HCT116 (cell line): Measurements from ENCODE around the gene S100PBP. TPM values are rescaled to one million over a fixed set of nuclear protein-coding genes. Genes with fewer than 3 reads are reported as not detected.

ENCODE experiments used
- ATAC-seq: fragments of 200-7000 bp; cut with Tn5 transposase; 2 replicates; pipeline ENCODE4 v1.9.1; 2020; ENCODE audit warnings: mild to moderate bottlenecking, moderate library complexity
- BruUV-seq: library from RNA; stranded (reverse); fragments of 400-500 nt; replicated peaks from 2 replicates; lab custom pipeline; 2021; lab: Mats Ljungman, UMichigan
- CTCF ChIA-PET: fragments of 300-600 bp; sonication (Branson Sonifier 250); formaldehyde crosslinking; loops from one replicate; lab custom pipeline; 2021; ENCODE audit warnings: antibody characterized with exemption; lab: Charles Lee
- POLR2A ChIA-PET: fragments of 300-600, 350-600 bp; sonication (Branson Sonifier 250); formaldehyde crosslinking; loops from one replicate; lab custom pipeline; 2021; ENCODE audit warnings: antibody characterized with exemption; lab: Charles Lee
- RAD21 ChIA-PET, 2 experiments: fragments of 300-600 bp; sonication (Branson Sonifier 250); formaldehyde crosslinking; loops; one replicate each; lab custom pipeline; 2023; ENCODE audit warnings: low total read pairs in 2 of 2; ENCODE audit not compliant: uncharacterized antibody in 2 of 2, unreplicated experiment in 2 of 2, low non-redundant PET in 1 of 2; lab: Charles Lee
- DNase-seq: peaks from one replicate; pipeline ENCODE4 v3.0.0-alpha.2; 2010; ENCODE audit warnings: low read depth, low spot score
- H2AFZ ChIP-seq: fragments of 200-600 bp; shearing (Covaris generic), sonication (generic); 2 replicates; pipeline ENCODE4 v1.6.1; 2017; ENCODE audit warnings: low read depth, mixed run types, mixed read lengths, antibody characterized with exemption, low read length; ENCODE audit not compliant: poor library complexity, severe bottlenecking
- H3K27ac ChIP-seq: 2 replicates; pipeline ENCODE4 v1.5.1; 2012; ENCODE audit warnings: low read depth, low read length
- H3K27me3 ChIP-seq: fragments of 200-600 bp; sonication (generic); 2 replicates; pipeline ENCODE4 v1.6.1; 2016; ENCODE audit warnings: mixed run types, low read length, mixed read lengths; ENCODE audit not compliant: insufficient read depth
- H3K36me3 ChIP-seq, 2 experiments: fragments of 200-500 bp in 1 of 2; fragments of 200-600 bp in 1 of 2; sonication (Bioruptor generic) in 1 of 2; sonication (generic) in 1 of 2; 2 replicates each; pipeline versions ENCODE4 v1.5.1 to v1.6.1; 2014 to 2016; ENCODE audit warnings: low read length in 2 of 2, inconsistent platforms in 1 of 2, mixed read lengths in 1 of 2, mixed run types in 1 of 2; ENCODE audit not compliant: insufficient read depth in 2 of 2, control insufficient read depth in 1 of 2
- H3K4me1 ChIP-seq, 2 experiments: fragments of 200-600 bp in 1 of 2; sonication (generic) in 1 of 2; 2 replicates each; pipeline versions ENCODE4 v1.5.1 to v1.6.1; 2012 to 2017; ENCODE audit warnings: low read length in 2 of 2, inconsistent platforms in 1 of 2, mild to moderate bottlenecking in 1 of 2, mixed read lengths in 1 of 2, mixed run types in 1 of 2, moderate library complexity in 1 of 2; ENCODE audit not compliant: insufficient read depth in 2 of 2, control insufficient read depth in 1 of 2
- H3K4me2 ChIP-seq: fragments of 200-600 bp; sonication (generic); 2 replicates; pipeline ENCODE4 v1.6.1; 2017; ENCODE audit warnings: mixed run types, low read length, mixed read lengths
- H3K4me3 ChIP-seq, 2 experiments: fragments of 200-600 bp in 1 of 2; sonication (generic) in 1 of 2; replicated peaks in 1 of 2; 2 replicates each; pipeline ENCODE4 v1.5.1; 2011 to 2016; ENCODE audit warnings: low read length in 2 of 2, control low read depth in 1 of 2, low read depth in 1 of 2, mild to moderate bottlenecking in 1 of 2, mixed read lengths in 1 of 2, mixed run types in 1 of 2
- H3K79me2 ChIP-seq: fragments of 200-600 bp; sonication (generic); 2 replicates; pipeline ENCODE4 v1.6.1; 2017; ENCODE audit warnings: mild to moderate bottlenecking, mixed run types, low read length, moderate library complexity, mixed read lengths; ENCODE audit not compliant: insufficient read depth
- H3K9ac ChIP-seq: fragments of 200-600 bp; sonication (generic); 2 replicates; pipeline ENCODE4 v1.6.1; 2016; ENCODE audit warnings: low read length, mixed read lengths
- H3K9me2 ChIP-seq: fragments of 200-600 bp; sonication (generic), shearing (Covaris generic); 2 replicates; pipeline ENCODE4 v1.6.1; 2017; ENCODE audit warnings: mixed run types, mild to moderate bottlenecking, moderate library complexity; ENCODE audit not compliant: insufficient read depth
- H3K9me3 ChIP-seq, 2 experiments: fragments of 200-500 bp in 1 of 2; fragments of 200-600 bp in 1 of 2; sonication (Bioruptor generic) in 1 of 2; sonication (generic) in 1 of 2; 2 replicates each; pipeline ENCODE4 v1.6.1; 2014 to 2017; ENCODE audit warnings: low read length in 2 of 2, mixed read lengths in 2 of 2, inconsistent platforms in 1 of 2, low read depth in 1 of 2, mild to moderate bottlenecking in 1 of 2, mixed run types in 1 of 2, moderate library complexity in 1 of 2; ENCODE audit not compliant: control insufficient read depth in 1 of 2, insufficient read depth in 1 of 2
- H4K20me1 ChIP-seq: fragments of 200-600 bp; sonication (generic), shearing (Covaris generic); 2 replicates; pipeline ENCODE4 v1.6.1; 2017; ENCODE audit warnings: mixed run types, mild to moderate bottlenecking, moderate library complexity; ENCODE audit not compliant: insufficient read depth
- ATF3 ChIP-seq: IDR thresholded peaks from 2 replicates; pipeline ENCODE4 v1.6.1; 2012
- CEBPB ChIP-seq: IDR thresholded peaks from 2 replicates; pipeline ENCODE4 v1.6.1; 2012; ENCODE audit warnings: low read depth
- EGR1 ChIP-seq: IDR thresholded peaks from 2 replicates; pipeline ENCODE4 v1.6.1; 2012; ENCODE audit warnings: low read depth
- ELF1 ChIP-seq: IDR thresholded peaks from 2 replicates; pipeline ENCODE4 v1.6.1; 2012; ENCODE audit warnings: low read depth, borderline replicate concordance
- EZH2phosphoT487 ChIP-seq: fragments of 200-600 bp; IDR thresholded peaks from 2 replicates; pipeline ENCODE4 v1.6.1; 2018; ENCODE audit warnings: antibody characterized with exemption, borderline replicate concordance
- FOSL1 ChIP-seq: IDR thresholded peaks from 2 replicates; pipeline ENCODE4 v1.6.1; 2012; ENCODE audit warnings: low read depth
- JUND ChIP-seq: IDR thresholded peaks from 2 replicates; pipeline ENCODE4 v1.6.1; 2012
- POLR2AphosphoS5 ChIP-seq: IDR thresholded peaks from 2 replicates; pipeline ENCODE4 v1.6.1; 2011; ENCODE audit warnings: mild to moderate bottlenecking, low read depth, low read length, moderate library complexity
- SIN3A ChIP-seq: IDR thresholded peaks from 2 replicates; pipeline ENCODE4 v1.6.1; 2012; ENCODE audit warnings: low read depth
- SP1 ChIP-seq: IDR thresholded peaks from 2 replicates; pipeline ENCODE4 v1.6.1; 2012; ENCODE audit warnings: low read depth
- SRF ChIP-seq: IDR thresholded peaks from 2 replicates; pipeline ENCODE4 v1.6.1; 2012; ENCODE audit warnings: low read depth
- intact Hi-C: fragments of 100-400 bp; cut with micrococcal nuclease; formaldehyde crosslinking; loops from 2 replicates; pipeline ENCODE4 v1.10.0; 2022
- total RNA-seq: library from RNA; stranded (reverse); gene quantifications from one replicate; pipeline ENCODE4 v1.2.1, GENCODE V29; 2021; ENCODE audit not compliant: unreplicated experiment
- TF ChIP-seq, protein P1 (sequence below): IDR thresholded peaks from 2 replicates; pipeline ENCODE4 v1.6.1; 2012; ENCODE audit warnings: low read depth
- TF ChIP-seq, protein P2 (sequence below), 3 experiments: fragments of 200-600 bp in 1 of 3; sonication (generic) in 1 of 3; IDR thresholded peaks in 2 of 3; conservative IDR thresholded peaks in 1 of 3; 2 replicates each; pipeline ENCODE4 v1.5.1; 2012 to 2017; ENCODE audit warnings: low read depth in 2 of 3, low read length in 2 of 3, antibody characterized with exemption in 1 of 3, borderline replicate concordance in 1 of 3, control low read depth in 1 of 3, mild to moderate bottlenecking in 1 of 3, mixed read lengths in 1 of 3, mixed run types in 1 of 3, moderate library complexity in 1 of 3; ENCODE audit not compliant: insufficient read depth in 1 of 3

The S100PBP gene
- total RNA-seq, 1 experiment from 2014 or later = 38.2 TPM

DNA sequence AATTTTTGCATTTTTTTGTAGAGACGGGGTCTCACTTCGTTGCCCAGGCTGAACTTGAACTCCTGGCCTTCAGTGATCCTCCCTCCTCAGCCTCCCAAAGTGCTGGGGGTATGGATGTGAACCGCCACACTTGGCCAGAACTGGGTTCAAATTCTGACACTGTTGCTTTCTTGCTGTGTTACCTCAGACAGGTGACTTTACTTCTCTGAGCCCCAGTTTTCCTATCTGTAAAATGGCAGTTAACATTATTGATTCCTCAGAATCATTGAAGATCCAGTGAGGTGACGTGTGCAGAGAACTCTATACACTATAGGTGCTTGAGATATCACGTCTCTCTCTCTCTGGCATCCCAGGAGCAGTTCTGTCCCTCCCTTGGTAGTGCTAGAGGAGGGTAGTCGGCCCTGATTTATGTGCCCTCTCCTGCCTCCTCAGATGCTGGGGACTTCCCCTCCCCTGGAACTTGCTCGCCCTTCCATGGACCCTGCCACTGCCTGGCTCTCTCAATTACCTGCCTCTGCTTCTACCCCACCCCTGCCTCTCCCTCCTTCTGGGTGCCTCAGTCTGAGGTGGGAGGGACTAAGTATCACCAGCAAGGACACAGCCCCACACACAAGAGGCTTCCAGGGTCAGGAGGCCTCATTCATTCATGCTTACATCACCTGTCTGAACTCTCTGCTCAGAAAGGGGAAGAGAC is 66.0 kb downstream of the S100PBP start:
- ATAC-seq = no peak
- no peak overlapping the region for H3K27ac ChIP-seq
- TF ChIP-seq, protein P1, sequence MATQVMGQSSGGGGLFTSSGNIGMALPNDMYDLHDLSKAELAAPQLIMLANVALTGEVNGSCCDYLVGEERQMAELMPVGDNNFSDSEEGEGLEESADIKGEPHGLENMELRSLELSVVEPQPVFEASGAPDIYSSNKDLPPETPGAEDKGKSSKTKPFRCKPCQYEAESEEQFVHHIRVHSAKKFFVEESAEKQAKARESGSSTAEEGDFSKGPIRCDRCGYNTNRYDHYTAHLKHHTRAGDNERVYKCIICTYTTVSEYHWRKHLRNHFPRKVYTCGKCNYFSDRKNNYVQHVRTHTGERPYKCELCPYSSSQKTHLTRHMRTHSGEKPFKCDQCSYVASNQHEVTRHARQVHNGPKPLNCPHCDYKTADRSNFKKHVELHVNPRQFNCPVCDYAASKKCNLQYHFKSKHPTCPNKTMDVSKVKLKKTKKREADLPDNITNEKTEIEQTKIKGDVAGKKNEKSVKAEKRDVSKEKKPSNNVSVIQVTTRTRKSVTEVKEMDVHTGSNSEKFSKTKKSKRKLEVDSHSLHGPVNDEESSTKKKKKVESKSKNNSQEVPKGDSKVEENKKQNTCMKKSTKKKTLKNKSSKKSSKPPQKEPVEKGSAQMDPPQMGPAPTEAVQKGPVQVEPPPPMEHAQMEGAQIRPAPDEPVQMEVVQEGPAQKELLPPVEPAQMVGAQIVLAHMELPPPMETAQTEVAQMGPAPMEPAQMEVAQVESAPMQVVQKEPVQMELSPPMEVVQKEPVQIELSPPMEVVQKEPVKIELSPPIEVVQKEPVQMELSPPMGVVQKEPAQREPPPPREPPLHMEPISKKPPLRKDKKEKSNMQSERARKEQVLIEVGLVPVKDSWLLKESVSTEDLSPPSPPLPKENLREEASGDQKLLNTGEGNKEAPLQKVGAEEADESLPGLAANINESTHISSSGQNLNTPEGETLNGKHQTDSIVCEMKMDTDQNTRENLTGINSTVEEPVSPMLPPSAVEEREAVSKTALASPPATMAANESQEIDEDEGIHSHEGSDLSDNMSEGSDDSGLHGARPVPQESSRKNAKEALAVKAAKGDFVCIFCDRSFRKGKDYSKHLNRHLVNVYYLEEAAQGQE = no peak
- TF ChIP-seq SRF (no peak), POLR2AphosphoS5 (no peak), SP1 (no peak), JUND (no peak), SIN3A (no peak), EZH2phosphoT487 (no peak), CEBPB (no peak), FOSL1 (no peak), ELF1 (no peak), ATF3 (no peak), EGR1 (no peak)
- TF ChIP-seq, protein P2, sequence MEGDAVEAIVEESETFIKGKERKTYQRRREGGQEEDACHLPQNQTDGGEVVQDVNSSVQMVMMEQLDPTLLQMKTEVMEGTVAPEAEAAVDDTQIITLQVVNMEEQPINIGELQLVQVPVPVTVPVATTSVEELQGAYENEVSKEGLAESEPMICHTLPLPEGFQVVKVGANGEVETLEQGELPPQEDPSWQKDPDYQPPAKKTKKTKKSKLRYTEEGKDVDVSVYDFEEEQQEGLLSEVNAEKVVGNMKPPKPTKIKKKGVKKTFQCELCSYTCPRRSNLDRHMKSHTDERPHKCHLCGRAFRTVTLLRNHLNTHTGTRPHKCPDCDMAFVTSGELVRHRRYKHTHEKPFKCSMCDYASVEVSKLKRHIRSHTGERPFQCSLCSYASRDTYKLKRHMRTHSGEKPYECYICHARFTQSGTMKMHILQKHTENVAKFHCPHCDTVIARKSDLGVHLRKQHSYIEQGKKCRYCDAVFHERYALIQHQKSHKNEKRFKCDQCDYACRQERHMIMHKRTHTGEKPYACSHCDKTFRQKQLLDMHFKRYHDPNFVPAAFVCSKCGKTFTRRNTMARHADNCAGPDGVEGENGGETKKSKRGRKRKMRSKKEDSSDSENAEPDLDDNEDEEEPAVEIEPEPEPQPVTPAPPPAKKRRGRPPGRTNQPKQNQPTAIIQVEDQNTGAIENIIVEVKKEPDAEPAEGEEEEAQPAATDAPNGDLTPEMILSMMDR (IDR thresholded peaks at IDR 0.05 in 2 of 3, conservative IDR thresholded peaks at IDR 0.05 in 1 of 3; ENCODE audit: borderline replicate concordance in 1 of 3, insufficient read depth in 1 of 3, low read depth in 2 of 3, low read length in 2 of 3) = no peak
- TF ChIP-seq, all 23 proteins: peak for 0
- H3K9me3 ChIP-seq = no peaks in the 10 kb centered on the region
- RAD21 ChIA-PET = no interaction called here
- H3K9ac ChIP-seq = no peak overlapping the region
- no peak overlapping the region for H2AFZ ChIP-seq
- CTCF ChIA-PET = no interaction called here
- no peaks in the 10 kb centered on the region for H3K79me2 ChIP-seq
- DNase-seq = no peak
- no TSS peak for BruUV-seq
- no peaks in the 10 kb centered on the region for H4K20me1 ChIP-seq
- no peaks in the 10 kb centered on the region for H3K36me3 ChIP-seq
- peaks cover 0 to 5% of the 10 kb centered on the region in 2 experiments; a peak in 1 of 4 replicates for H3K4me1 ChIP-seq
- H3K27me3 ChIP-seq = no peaks in the 10 kb centered on the region
- no peak overlapping the region for H3K4me3 ChIP-seq
- intact Hi-C loops = no loop called here
- H3K4me2 ChIP-seq = no peak overlapping the region
- no peaks in the 10 kb centered on the region for H3K9me2 ChIP-seq
- POLR2A ChIA-PET = no interaction called here
